Natural killer cell (primary cell): Measurements from ENCODE around the gene TFCP2L1. TPM values are rescaled to one million over a fixed set of nuclear protein-coding genes. Genes with fewer than 3 reads are reported as not detected.
A peak's percentile ranks its signal among the peaks of the same experiment; 100 is the strongest.

ENCODE experiments used
- ATAC-seq, 3 donors: fragments of 150-1000 bp in 2 of 3; fragments of 200-7000 bp in 1 of 3; cut with Tn5 transposase; 1 replicate in 1 of 3; 2 replicates in 2 of 3; pipeline ENCODE4 v1.10.0; 2021; ENCODE audit warnings: mild to moderate bottlenecking in 2 of 3, moderate library complexity in 2 of 3
- DNase-seq, 2 donors: peaks; one replicate each; pipeline versions ENCODE4 v3.0.0 to v3.0.0-alpha.2; 2013 to 2021; ENCODE audit warnings: mixed read lengths in 1 of 2
- H3K27ac ChIP-seq: one replicate; pipeline ENCODE4 v1.5.1; 2013; ENCODE audit warnings: mild to moderate bottlenecking, low read length
- H3K27me3 ChIP-seq: one replicate; pipeline ENCODE4 v1.6.1; 2013; ENCODE audit warnings: low read length; ENCODE audit not compliant: control insufficient read depth, insufficient read depth
- H3K36me3 ChIP-seq: one replicate; pipeline ENCODE4 v1.6.1; 2013; ENCODE audit warnings: low read length; ENCODE audit not compliant: control insufficient read depth, insufficient read depth
- H3K4me1 ChIP-seq: one replicate; pipeline ENCODE4 v1.6.1; 2013; ENCODE audit warnings: low read length; ENCODE audit not compliant: control insufficient read depth, insufficient read depth
- H3K4me3 ChIP-seq: one replicate; pipeline ENCODE4 v1.5.1; 2013; ENCODE audit warnings: low read length
- H3K9me3 ChIP-seq: one replicate; pipeline ENCODE4 v1.6.1; 2013; ENCODE audit warnings: low read length; ENCODE audit not compliant: control insufficient read depth, insufficient read depth
- H3K27ac Mint-ChIP-seq, 2 donors: one replicate each; pipeline ENCODE4 v1.8.0; 2022; ENCODE audit warnings: mild to moderate bottlenecking in 2 of 2, mixed read lengths in 2 of 2, moderate library complexity in 1 of 2
- H3K27me3 Mint-ChIP-seq, 2 donors: one replicate each; pipeline ENCODE4 v1.8.0; 2022; ENCODE audit warnings: low read depth in 2 of 2, mixed read lengths in 2 of 2
- H3K36me3 Mint-ChIP-seq: one replicate; pipeline ENCODE4 v1.8.0; 2022; ENCODE audit warnings: mixed read lengths
- H3K4me1 Mint-ChIP-seq, 2 donors: one replicate each; pipeline ENCODE4 v1.8.0; 2022; ENCODE audit warnings: mixed read lengths in 2 of 2
- H3K4me3 Mint-ChIP-seq: one replicate; pipeline ENCODE4 v1.8.0; 2022; ENCODE audit warnings: mild to moderate bottlenecking, moderate library complexity, mixed read lengths
- H3K9me3 Mint-ChIP-seq, 2 donors: one replicate each; pipeline ENCODE4 v1.8.0; 2022; ENCODE audit warnings: mixed read lengths in 2 of 2
- CTCF ChIP-seq: fragments of 200-600 bp; IDR thresholded peaks from one replicate; pipeline ENCODE4 v1.8.0; 2022; ENCODE audit warnings: antibody characterized with exemption
- WGBS: methylation state at CpG from one replicate; pipeline ENCODE4 v1.1.7; 2013; ENCODE audit warnings: missing lambda C conversion rate; ENCODE audit not compliant: insufficient coverage; 5-methylcytosine and 5-hydroxymethylcytosine counted together
- intact Hi-C: fragments of 100-400 bp; cut with micrococcal nuclease; formaldehyde crosslinking; loops from one replicate; pipeline ENCODE4 v1.14.2; 2022
- total RNA-seq, 4 donors: library from RNA; stranded (reverse); fragments of 120-200 nt in 1 of 4; gene quantifications; one replicate each; pipeline versions ENCODE4 v1.2.3 to v1.2.4, GENCODE V29; 2013 to 2022

The TFCP2L1 gene
- total RNA-seq, 3 donors from 2014 or later (not counting 1 experiment from before 2014, with no cell fraction given): 0.72 to 1.8 (median 0.85) TPM

GRCh38 chr2:121297217-121297830 is 12.3 kb upstream of the TFCP2L1 start:
- H3K9me3 Mint-ChIP-seq: no peaks in the 10 kb centered on the region
- H3K9me3 ChIP-seq: no peaks in the 10 kb centered on the region
- DNase-seq (no peak), ATAC-seq (peak; percentile 33 to 70 (median 46))
- TF ChIP-seq CTCF: no peak
- peaks cover 9% of the 10 kb centered on the region in 2 donors for H3K4me1 Mint-ChIP-seq
- H3K36me3 Mint-ChIP-seq: no peaks in the 10 kb centered on the region
- no peak overlapping the region for H3K27ac Mint-ChIP-seq
- no peaks in the 10 kb centered on the region for H3K36me3 ChIP-seq
- 59% methylated on average over 9 of the region's 9 CpGs for WGBS
- peaks cover 8% of the 10 kb centered on the region for H3K4me1 ChIP-seq
- H3K4me3 ChIP-seq: no peak overlapping the region
- intact Hi-C loops: no loop called here
- peaks cover 3 to 10% of the 10 kb centered on the region in 2 donors for H3K27me3 Mint-ChIP-seq
- no peak overlapping the region for H3K27ac ChIP-seq
- H3K4me3 Mint-ChIP-seq: no peak overlapping the region
- no peaks in the 10 kb centered on the region for H3K27me3 ChIP-seq

- intact Hi-C loops: no loop called here
- WGBS: 89% methylated on average over 7 of the region's 7 CpGs
- H3K4me1 Mint-ChIP-seq: peaks cover 9% of the 10 kb centered on the region in 2 donors
- Histone ChIP-seq H3K36me3 (no peaks in the 10 kb centered on the region), H3K27ac (no peak overlapping the region), H3K4me3 (no peak overlapping the region), H3K27me3 (no peaks in the 10 kb centered on the region), H3K9me3 (no peaks in the 10 kb centered on the region), H3K4me1 (peaks cover 8% of the 10 kb centered on the region)
- H3K27me3 Mint-ChIP-seq: peaks cover 2 to 9% of the 10 kb centered on the region in 2 donors
- DNase-seq (no peak), ATAC-seq (no peak)
- no peaks in the 10 kb centered on the region for H3K36me3 Mint-ChIP-seq
- no peaks in the 10 kb centered on the region for H3K9me3 Mint-ChIP-seq
- H3K27ac Mint-ChIP-seq: no peak overlapping the region
- no peak overlapping the region for H3K4me3 Mint-ChIP-seq
- TF ChIP-seq CTCF: no peak
Measured at GRCh38 chr2:121295911-121296650, 11.1 kb upstream of the TFCP2L1 start.

GRCh38 chr2:121294881-121295840 is 10.2 kb upstream of the TFCP2L1 start:
- intact Hi-C loops: no loop called here
- Histone ChIP-seq H3K4me3 (no peak overlapping the region), H3K9me3 (no peaks in the 10 kb centered on the region), H3K27me3 (no peaks in the 10 kb centered on the region), H3K36me3 (no peaks in the 10 kb centered on the region), H3K4me1 (peaks cover 8% of the 10 kb centered on the region), H3K27ac (no peak overlapping the region)
- TF ChIP-seq CTCF: no peak
- WGBS: 81% methylated on average over 9 of the region's 9 CpGs
- Mint-ChIP-seq H3K36me3 (no peaks in the 10 kb centered on the region), H3K4me1 (peaks cover 9% of the 10 kb centered on the region in 2 donors), H3K27ac (no peak overlapping the region), H3K27me3 (peaks cover 0 to under 1% of the 10 kb centered on the region in 2 donors), H3K4me3 (no peak overlapping the region), H3K9me3 (no peaks in the 10 kb centered on the region)
- DNase-seq: no peak
- no peak for ATAC-seq
